Lower leg skin (tissue), 3 donors: Measurements from ENCODE around the gene PARN.

ENCODE experiments used
- POLR2A ChIP-seq, 2 donors: fragments of 450-650 bp; IDR thresholded peaks; one replicate each; pipeline ENCODE4 v1.6.1; 2016 to 2017; ENCODE audit warnings: antibody characterized with exemption in 2 of 2, mild to moderate bottlenecking in 1 of 2, moderate library complexity in 1 of 2
- TF ChIP-seq, protein P1 (sequence below), 3 donors: fragments of 450-650 bp; IDR thresholded peaks; one replicate each; pipeline ENCODE4 v1.5.1; 2016; ENCODE audit warnings: antibody characterized with exemption in 3 of 3, mild to moderate bottlenecking in 3 of 3, moderate library complexity in 2 of 3

DNA sequence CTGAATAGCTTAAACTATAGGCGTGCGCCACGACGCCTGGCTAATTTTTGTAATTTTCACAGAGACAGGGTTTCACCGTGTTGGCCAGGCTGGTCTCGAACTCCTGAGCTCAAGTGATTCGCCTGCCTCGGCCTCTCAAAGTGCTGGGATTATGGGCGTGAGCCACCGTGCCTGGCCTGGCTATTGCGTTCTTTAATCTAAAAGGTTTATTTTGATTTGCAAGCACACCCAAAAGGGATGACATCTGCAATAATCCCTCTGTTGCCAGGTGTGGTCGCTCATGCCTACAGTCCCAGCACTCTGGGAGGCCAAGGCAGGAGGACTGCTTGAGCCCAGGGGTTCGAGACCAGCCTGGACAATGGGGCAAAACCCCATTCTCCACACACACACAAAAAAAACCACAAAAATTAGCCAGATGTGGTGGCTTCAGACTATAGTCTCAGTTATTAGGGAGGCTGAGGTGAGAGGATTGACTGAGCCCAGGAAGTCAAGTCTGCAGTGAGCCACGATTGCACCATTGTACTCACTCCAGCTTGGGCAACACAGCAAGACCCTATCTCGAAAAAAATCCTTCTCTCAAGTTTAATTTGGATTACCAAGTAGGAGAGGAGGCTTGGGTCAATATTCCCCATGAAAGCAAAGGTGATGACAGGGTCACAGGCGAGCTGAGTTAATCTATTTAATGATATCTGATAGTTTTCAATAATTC lies 144.1 kb downstream of the PARN start:
- TF ChIP-seq, protein P1, sequence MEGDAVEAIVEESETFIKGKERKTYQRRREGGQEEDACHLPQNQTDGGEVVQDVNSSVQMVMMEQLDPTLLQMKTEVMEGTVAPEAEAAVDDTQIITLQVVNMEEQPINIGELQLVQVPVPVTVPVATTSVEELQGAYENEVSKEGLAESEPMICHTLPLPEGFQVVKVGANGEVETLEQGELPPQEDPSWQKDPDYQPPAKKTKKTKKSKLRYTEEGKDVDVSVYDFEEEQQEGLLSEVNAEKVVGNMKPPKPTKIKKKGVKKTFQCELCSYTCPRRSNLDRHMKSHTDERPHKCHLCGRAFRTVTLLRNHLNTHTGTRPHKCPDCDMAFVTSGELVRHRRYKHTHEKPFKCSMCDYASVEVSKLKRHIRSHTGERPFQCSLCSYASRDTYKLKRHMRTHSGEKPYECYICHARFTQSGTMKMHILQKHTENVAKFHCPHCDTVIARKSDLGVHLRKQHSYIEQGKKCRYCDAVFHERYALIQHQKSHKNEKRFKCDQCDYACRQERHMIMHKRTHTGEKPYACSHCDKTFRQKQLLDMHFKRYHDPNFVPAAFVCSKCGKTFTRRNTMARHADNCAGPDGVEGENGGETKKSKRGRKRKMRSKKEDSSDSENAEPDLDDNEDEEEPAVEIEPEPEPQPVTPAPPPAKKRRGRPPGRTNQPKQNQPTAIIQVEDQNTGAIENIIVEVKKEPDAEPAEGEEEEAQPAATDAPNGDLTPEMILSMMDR (IDR thresholded peaks at IDR 0.05): no peak
- no peak for TF ChIP-seq POLR2A (IDR thresholded peaks at IDR 0.05)
